Chondrocyte (in vitro differentiated cells): ENCODE results near the gene SH3YL1. TPM values are rescaled to one million over a fixed set of nuclear protein-coding genes. Genes with fewer than 3 reads are reported as not detected.

Source experiments
- DNase-seq: peaks from one replicate; pipeline ENCODE4 v3.0.0; 2021; ENCODE audit warnings: mixed read lengths, low spot score
- H3K27ac Mint-ChIP-seq: one replicate; pipeline ENCODE4 v1.8.0; 2021; ENCODE audit warnings: mild to moderate bottlenecking, moderate library complexity, mixed read lengths; ENCODE audit not compliant: unreplicated experiment
- H3K27me3 Mint-ChIP-seq: 2 replicates; pipeline ENCODE4 v1.8.0; 2021; ENCODE audit warnings: low read depth, mixed read lengths
- H3K36me3 Mint-ChIP-seq: 2 replicates; pipeline ENCODE4 v1.8.0; 2021; ENCODE audit warnings: low read depth, mixed read lengths
- H3K4me1 Mint-ChIP-seq: 2 replicates; pipeline ENCODE4 v1.8.0; 2021; ENCODE audit warnings: low read depth, mild to moderate bottlenecking, mixed read lengths
- H3K4me3 Mint-ChIP-seq: one replicate; pipeline ENCODE4 v1.8.0; 2021; ENCODE audit warnings: mild to moderate bottlenecking, moderate library complexity, mixed read lengths; ENCODE audit not compliant: unreplicated experiment
- H3K9me3 Mint-ChIP-seq: 2 replicates; pipeline ENCODE4 v1.8.0; 2021; ENCODE audit warnings: low read depth, mixed read lengths
- CTCF ChIP-seq: fragments of 200-600 bp; sonication (generic); IDR thresholded peaks from 2 replicates; pipeline ENCODE4 v1.5.0; 2021; ENCODE audit warnings: antibody characterized with exemption, mild to moderate bottlenecking, moderate library complexity
- total RNA-seq: library from RNA; stranded (reverse); gene quantifications from 3 replicates; pipeline ENCODE4 v1.2.1, GENCODE V29; 2021

The SH3YL1 gene
- total RNA-seq, 1 donor from 2014 or later: 36.1 TPM

- Mint-ChIP-seq H3K4me3 (no peak overlapping the region), H3K27me3 (no peaks in the 10 kb centered on the region), H3K4me1 (peaks cover 3% of the 10 kb centered on the region), H3K9me3 (no peaks in the 10 kb centered on the region), H3K27ac (no peak overlapping the region), H3K36me3 (peaks cover 41% of the 10 kb centered on the region)
- DNase-seq: no peak
- TF ChIP-seq CTCF: no peak
Measured at GRCh38 chr2:279956-280649, 16.3 kb upstream of the SH3YL1 start.

- no peak for DNase-seq
- Mint-ChIP-seq H3K4me3 (no peak overlapping the region), H3K36me3 (peaks cover 37% of the 10 kb centered on the region), H3K27ac (no peak overlapping the region), H3K9me3 (no peaks in the 10 kb centered on the region), H3K4me1 (no peaks in the 10 kb centered on the region), H3K27me3 (no peaks in the 10 kb centered on the region)
- no peak for TF ChIP-seq CTCF
Measured at GRCh38 chr2:279366-279765, 15.5 kb upstream of the SH3YL1 start.

- Mint-ChIP-seq H3K27me3 (no peaks in the 10 kb centered on the region), H3K36me3 (peaks cover 37% of the 10 kb centered on the region), H3K4me1 (no peaks in the 10 kb centered on the region), H3K4me3 (no peak overlapping the region), H3K27ac (no peak overlapping the region), H3K9me3 (no peaks in the 10 kb centered on the region)
- DNase-seq: no peak
- TF ChIP-seq CTCF: no peak
Measured at GRCh38 chr2:278927-279320, 15.1 kb upstream of the SH3YL1 start.

- TF ChIP-seq CTCF: no peak
- no peak for DNase-seq
- Mint-ChIP-seq H3K27ac (peak overlapping the region; percentile 52), H3K36me3 (peaks cover 34% of the 10 kb centered on the region), H3K4me3 (no peak overlapping the region), H3K27me3 (no peaks in the 10 kb centered on the region), H3K4me1 (no peaks in the 10 kb centered on the region), H3K9me3 (no peaks in the 10 kb centered on the region)
Measured at GRCh38 chr2:278312-278926, 14.6 kb upstream of the SH3YL1 start.

- Mint-ChIP-seq H3K27me3 (no peaks in the 10 kb centered on the region), H3K36me3 (peaks cover 21% of the 10 kb centered on the region), H3K9me3 (no peaks in the 10 kb centered on the region), H3K4me1 (peaks cover 2% of the 10 kb centered on the region), H3K27ac (no peak overlapping the region), H3K4me3 (no peak overlapping the region)
- no peak for TF ChIP-seq CTCF
- no peak for DNase-seq
Measured at GRCh38 chr2:275466-275865, 11.6 kb upstream of the SH3YL1 start.
